Kidney epithelial cell (primary cell): Measurements from ENCODE around the gene FUBP3. TPM values are rescaled to one million over a fixed set of nuclear protein-coding genes. Genes with fewer than 3 reads are reported as not detected.

ENCODE experiments used
- DNase-seq: peaks from one replicate; pipeline ENCODE4 v3.0.0-alpha.2; 2010; ENCODE audit warnings: low read depth
- H3K27me3 ChIP-seq: 2 replicates; pipeline ENCODE4 v1.6.0; 2011; ENCODE audit warnings: low read length; ENCODE audit not compliant: control insufficient read depth, insufficient read depth
- H3K36me3 ChIP-seq: 2 replicates; pipeline ENCODE4 v1.5.1; 2011; ENCODE audit warnings: low read length; ENCODE audit not compliant: control insufficient read depth, insufficient read depth
- H3K4me3 ChIP-seq: 2 replicates; pipeline ENCODE4 v1.5.1; 2011; ENCODE audit warnings: low read depth, mild to moderate bottlenecking, control low read depth, low read length
- CTCF ChIP-seq: IDR thresholded peaks from 2 replicates; pipeline ENCODE4 v1.5.1; 2011; ENCODE audit warnings: mild to moderate bottlenecking, moderate library complexity, low read length, control low read depth, inconsistent platforms; ENCODE audit not compliant: insufficient read depth, poor library complexity, severe bottlenecking
- total RNA-seq: library from RNA; depleted of rRNA; stranded (reverse); fragments of >200 nt; gene quantifications from 2 replicates; pipeline ENCODE4 v1.2.3, GENCODE V29; 2015

Gene FUBP3
- total RNA-seq, 1 donor from 2014 or later: 49.5 TPM

- no peaks in the 10 kb centered on the region for H3K36me3 ChIP-seq
- no peak for TF ChIP-seq CTCF
- DNase-seq: no peak
- no peak overlapping the region for H3K4me3 ChIP-seq
- H3K27me3 ChIP-seq: peaks cover 31% of the 10 kb centered on the region
Measured at GRCh38 chr9:130536701-130537107, 42.7 kb upstream of the FUBP3 start.

GRCh38 chr9:130537346-130538050 is 41.9 kb upstream of the FUBP3 start:
- no peak for TF ChIP-seq CTCF
- DNase-seq: no peak
- Histone ChIP-seq H3K4me3 (no peak overlapping the region), H3K36me3 (no peaks in the 10 kb centered on the region), H3K27me3 (peaks cover 31% of the 10 kb centered on the region)

GRCh38 chr9:130539420-130540223 is 39.8 kb upstream of the FUBP3 start:
- peaks cover 33% of the 10 kb centered on the region for H3K27me3 ChIP-seq
- H3K36me3 ChIP-seq: no peaks in the 10 kb centered on the region
- peak; percentile 16 for DNase-seq
- no peak for TF ChIP-seq CTCF
- H3K4me3 ChIP-seq: no peak overlapping the region

- no peak for DNase-seq
- Histone ChIP-seq H3K27me3 (peaks cover 18% of the 10 kb centered on the region), H3K4me3 (no peak overlapping the region), H3K36me3 (no peaks in the 10 kb centered on the region)
- TF ChIP-seq CTCF: no peak
Measured at GRCh38 chr9:130541533-130541932, 37.8 kb upstream of the FUBP3 start.

- DNase-seq: no peak
- H3K27me3 ChIP-seq: peaks cover 14% of the 10 kb centered on the region
- no peak overlapping the region for H3K4me3 ChIP-seq
- no peaks in the 10 kb centered on the region for H3K36me3 ChIP-seq
- TF ChIP-seq CTCF: no peak
Measured at GRCh38 chr9:130542038-130542437, 37.3 kb upstream of the FUBP3 start.
